HK-2 (cell line): ENCODE measurements around the gene SMAD3.

Experiments used
- DNase-seq: peaks from one replicate; pipeline ENCODE4 v3.0.0-alpha.2; 2018; ENCODE audit not compliant: unreplicated experiment

SMAD3 gene

GRCh38 chr15:67196222-67196621, 130.8 kb downstream of the SMAD3 start:
- no peak for DNase-seq

GRCh38 chr15:67196672-67197363, 131.4 kb downstream of the SMAD3 start:
- DNase-seq = no peak

GRCh38 chr15:67197364-67197695, 131.9 kb downstream of the SMAD3 start:
- no peak for DNase-seq

GRCh38 chr15:67198157-67198754, 132.9 kb downstream of the SMAD3 start:
- DNase-seq = no peak

GRCh38 chr15:67199391-67199790, 134.0 kb downstream of the SMAD3 start:
- no peak for DNase-seq

GRCh38 chr15:67199881-67200763, 134.7 kb downstream of the SMAD3 start:
- no peak for DNase-seq

- DNase-seq = no peak
Measured at GRCh38 chr15:67201136-67201535, 135.7 kb downstream of the SMAD3 start.

- DNase-seq = no peak
Measured at GRCh38 chr15:67202091-67202490, 136.7 kb downstream of the SMAD3 start.

- no peak for DNase-seq
Measured at GRCh38 chr15:67202991-67203390, 137.6 kb downstream of the SMAD3 start.

- no peak for DNase-seq
Measured at GRCh38 chr15:67207555-67208207, 142.3 kb downstream of the SMAD3 start.

GRCh38 chr15:67208396-67208795, 143.0 kb downstream of the SMAD3 start:
- no peak for DNase-seq

GRCh38 chr15:67210555-67211168, 145.3 kb downstream of the SMAD3 start:
- no peak for DNase-seq

GRCh38 chr15:67212684-67213367, 147.4 kb downstream of the SMAD3 start:
- no peak for DNase-seq

- DNase-seq = no peak
Measured at GRCh38 chr15:67215102-67215501, 149.7 kb downstream of the SMAD3 start.

GRCh38 chr15:67216859-67217258, 151.5 kb downstream of the SMAD3 start:
- no peak for DNase-seq

GRCh38 chr15:67218428-67218827, 153.0 kb downstream of the SMAD3 start:
- DNase-seq = no peak

- no peak for DNase-seq
Measured at GRCh38 chr15:67219288-67219687, 153.9 kb downstream of the SMAD3 start.

- no peak for DNase-seq
Measured at GRCh38 chr15:67224889-67225288, 159.5 kb downstream of the SMAD3 start.

GRCh38 chr15:67225336-67225735, 159.9 kb downstream of the SMAD3 start:
- no peak for DNase-seq

- DNase-seq = no peak
Measured at GRCh38 chr15:67227431-67227830, 162.0 kb downstream of the SMAD3 start.

- no peak for DNase-seq
Measured at GRCh38 chr15:67227846-67228245, 162.4 kb downstream of the SMAD3 start.
